K562 treated with DMSO at 1 percent for 48 hours (cell line): Measurements from ENCODE around the gene KLHL25. TPM values are rescaled to one million over a fixed set of nuclear protein-coding genes. Genes with fewer than 3 reads are reported as not detected.

Source experiments
- total RNA-seq: library from RNA; unstranded; fragments of 300-600 nt; gene quantifications from 2 replicates; pipeline ENCODE4 v1.2.3, GENCODE V29; 2022; ENCODE audit warnings: low replicate concordance; ENCODE audit errors: extremely low read depth

Gene KLHL25, protein sequence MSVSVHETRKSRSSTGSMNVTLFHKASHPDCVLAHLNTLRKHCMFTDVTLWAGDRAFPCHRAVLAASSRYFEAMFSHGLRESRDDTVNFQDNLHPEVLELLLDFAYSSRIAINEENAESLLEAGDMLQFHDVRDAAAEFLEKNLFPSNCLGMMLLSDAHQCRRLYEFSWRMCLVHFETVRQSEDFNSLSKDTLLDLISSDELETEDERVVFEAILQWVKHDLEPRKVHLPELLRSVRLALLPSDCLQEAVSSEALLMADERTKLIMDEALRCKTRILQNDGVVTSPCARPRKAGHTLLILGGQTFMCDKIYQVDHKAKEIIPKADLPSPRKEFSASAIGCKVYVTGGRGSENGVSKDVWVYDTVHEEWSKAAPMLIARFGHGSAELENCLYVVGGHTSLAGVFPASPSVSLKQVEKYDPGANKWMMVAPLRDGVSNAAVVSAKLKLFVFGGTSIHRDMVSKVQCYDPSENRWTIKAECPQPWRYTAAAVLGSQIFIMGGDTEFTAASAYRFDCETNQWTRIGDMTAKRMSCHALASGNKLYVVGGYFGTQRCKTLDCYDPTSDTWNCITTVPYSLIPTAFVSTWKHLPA
- total RNA-seq = not detected in 2 replicates

DNA sequence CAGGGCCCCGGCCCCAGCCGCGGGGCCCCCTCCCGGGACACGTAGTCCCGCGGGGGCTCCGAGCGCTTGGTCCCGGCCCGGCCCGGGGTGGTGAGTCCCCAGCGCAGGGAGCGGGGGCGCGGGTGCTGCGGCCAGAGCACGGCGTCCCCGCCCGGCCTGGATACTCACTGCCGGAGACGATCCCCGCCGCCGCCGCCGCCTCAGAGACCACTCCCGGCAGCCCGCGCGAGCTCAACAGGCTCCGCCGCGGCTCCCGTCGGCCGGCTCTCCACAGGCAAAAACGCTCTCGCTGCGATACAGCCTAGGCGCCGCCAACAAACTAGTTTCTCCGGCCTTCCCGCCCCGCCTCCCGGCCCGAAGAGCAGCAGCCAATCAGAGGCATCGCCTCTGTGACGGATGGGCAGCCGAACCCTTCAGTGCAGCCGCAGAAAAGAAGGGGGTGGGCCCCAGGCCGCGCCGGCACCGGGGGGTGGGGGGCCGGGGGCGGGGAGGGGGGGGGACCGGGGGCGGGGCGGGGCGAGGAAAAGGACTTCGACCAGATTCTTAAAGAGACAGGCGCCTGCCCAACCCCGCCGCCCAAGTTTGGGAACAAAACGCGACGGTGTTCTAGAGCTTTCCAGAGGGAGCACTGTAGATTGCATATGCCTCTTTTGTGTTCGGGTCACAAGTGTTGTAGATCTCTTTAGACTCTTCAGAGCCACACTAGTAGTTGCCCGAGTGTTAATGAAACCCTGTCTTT, at the start of gene KLHL25:
KLHL25 (minus strand) TSS at position 328 of the 739 bp plus-strand sequence. CDS start 25,115 bp downstream, outside the sequence.

